HG03159 (cell line): ENCODE measurements around the gene LMBR1.
"Not testable (repeated sequence)": the region's sequence is repeated elsewhere in the genome, so short reads cannot be mapped to it uniquely, and the experiment has no call there.

Experiments used
- ATAC-seq: cut with Tn5 transposase; IDR thresholded peaks from one replicate; pipeline ENCODE4 v1.9.1; 2021; ENCODE audit warnings: mild to moderate bottlenecking, moderate library complexity; ENCODE audit not compliant: unreplicated experiment

Gene LMBR1

DNA sequence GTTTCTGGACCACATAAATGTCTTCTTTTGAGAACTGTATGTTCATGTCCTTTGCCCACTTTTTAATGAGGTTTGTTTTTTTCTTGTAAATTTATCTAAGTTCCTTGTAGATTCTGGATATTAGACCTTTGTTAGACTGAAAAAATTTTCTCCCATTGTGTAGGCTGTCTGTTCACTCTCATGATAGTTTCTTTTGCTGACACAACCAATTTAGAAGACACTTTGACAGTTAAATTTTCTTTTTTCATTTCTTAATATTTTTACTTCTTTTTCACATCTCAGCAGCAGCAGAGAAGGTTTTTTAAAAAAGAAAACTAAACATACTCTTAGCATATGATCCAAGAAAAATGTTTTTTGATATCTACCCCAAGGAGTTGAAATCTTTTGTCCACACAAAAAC lies 190.6 kb downstream of the LMBR1 start:
- ATAC-seq = no peak

DNA sequence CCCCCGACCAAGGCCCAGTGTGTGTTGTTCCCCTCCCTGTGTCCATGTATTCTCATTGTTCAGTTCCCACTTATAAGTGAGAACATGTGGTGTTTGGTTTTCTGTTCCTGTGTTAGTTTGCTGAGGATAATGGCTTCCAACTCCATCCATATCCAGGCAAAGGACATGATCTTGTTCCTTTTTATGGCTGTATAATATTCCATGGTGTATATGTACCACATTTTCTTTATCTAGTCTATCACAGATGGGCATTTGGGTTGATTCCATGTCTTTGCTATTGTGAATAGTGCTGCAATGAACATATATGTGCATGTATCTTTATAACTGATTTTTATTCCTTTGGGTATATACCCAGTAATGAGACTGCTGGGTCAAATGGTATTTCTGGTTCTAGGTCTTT lies 191.2 kb downstream of the LMBR1 start:
- ATAC-seq = not testable (repeated sequence)

DNA sequence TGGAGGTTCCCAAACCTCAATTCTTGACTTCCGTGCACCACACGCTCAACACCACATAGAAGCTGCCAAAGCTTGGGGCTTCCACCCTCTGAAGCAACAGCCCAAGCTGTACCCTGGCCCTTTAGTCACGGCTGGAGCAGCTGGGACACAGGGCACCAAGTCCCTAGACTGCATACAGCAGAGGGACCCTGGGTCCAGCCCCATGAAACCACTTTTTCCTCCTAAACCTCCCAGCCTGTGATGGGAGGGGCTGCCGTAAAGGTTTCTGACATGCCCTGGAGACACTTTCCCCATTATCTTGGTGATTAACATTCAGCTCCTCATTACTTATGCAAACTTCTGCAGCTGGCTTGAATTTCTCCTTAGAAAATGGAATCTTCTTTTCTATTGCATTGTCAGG lies 194.5 kb downstream of the LMBR1 start:
- not testable (repeated sequence) for ATAC-seq

DNA sequence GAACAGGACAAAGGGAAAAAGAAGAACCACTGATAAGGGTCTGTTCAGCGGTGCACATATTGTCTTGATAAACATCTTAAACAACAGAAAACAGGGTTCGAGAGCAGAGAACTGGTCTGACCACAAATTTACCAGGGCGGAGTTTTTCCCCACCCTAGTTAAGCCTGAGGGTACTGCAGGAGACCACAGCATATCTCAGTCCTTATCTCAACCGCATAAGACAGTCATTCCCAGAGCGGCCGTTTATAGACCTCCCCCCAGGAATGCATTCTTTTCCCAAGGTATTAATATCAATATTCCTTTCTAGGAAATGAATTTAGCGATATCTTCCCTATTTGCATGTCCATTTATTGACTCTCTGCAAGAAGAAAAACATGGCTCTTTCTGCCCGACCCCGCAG lies 195.7 kb downstream of the LMBR1 start:
- ATAC-seq = not testable (repeated sequence)

DNA sequence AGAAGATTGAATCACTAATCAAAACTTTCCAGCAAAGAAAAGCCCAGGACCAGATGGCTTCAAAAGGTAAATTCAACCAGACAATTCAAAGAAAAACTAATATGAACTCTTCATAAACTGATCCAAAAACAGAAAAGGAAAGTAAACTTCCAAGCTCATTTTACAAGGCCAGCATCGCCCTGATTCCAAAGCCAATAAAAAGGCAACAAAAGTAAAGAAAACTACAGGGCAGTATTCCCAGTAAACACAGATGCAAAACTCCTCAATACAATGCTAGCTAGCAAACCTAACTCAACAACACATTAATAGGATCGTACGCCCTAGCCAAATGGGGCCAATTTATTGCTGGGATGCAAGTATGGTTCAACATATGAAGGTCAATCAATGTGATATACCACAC lies 199.4 kb downstream of the LMBR1 start:
- ATAC-seq = no peak

DNA sequence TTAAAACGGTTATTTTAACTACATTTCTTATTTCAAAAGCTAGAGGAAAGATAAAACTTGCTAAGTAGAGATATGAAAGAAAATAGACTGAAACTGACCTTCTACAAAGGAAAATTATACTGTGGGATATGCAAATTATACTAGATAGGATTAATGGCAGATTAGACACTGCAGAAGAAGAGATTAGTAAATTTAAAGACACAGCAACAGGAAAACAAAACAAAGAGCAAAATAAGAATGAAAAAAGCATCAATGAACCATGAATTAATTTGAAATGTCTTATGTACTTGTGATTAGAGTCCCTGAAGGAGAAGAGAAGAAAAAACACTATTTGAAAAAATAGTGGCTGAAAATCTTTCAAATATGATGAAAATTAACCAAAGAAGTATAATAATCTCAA lies 200.1 kb downstream of the LMBR1 start:
- ATAC-seq = no peak

DNA sequence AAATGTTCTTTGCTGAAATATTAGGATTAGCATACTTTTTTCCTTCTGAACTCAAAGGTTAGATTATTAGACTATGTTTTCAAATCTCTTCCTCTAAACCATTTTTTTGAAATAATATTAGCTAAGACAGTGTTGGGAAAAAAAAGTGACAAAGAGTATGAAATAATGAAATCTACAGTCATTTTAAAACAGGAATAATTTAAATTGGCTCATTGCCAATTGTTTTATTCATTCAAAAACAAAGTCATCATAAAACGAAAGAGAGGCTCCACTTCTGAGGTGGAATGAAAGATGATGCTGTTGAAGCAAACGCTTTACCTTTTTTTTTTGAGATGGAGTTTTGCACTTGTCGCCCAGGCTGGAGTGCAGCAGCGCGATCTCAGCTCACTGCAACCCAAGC lies 201.2 kb downstream of the LMBR1 start:
- no peak for ATAC-seq

DNA sequence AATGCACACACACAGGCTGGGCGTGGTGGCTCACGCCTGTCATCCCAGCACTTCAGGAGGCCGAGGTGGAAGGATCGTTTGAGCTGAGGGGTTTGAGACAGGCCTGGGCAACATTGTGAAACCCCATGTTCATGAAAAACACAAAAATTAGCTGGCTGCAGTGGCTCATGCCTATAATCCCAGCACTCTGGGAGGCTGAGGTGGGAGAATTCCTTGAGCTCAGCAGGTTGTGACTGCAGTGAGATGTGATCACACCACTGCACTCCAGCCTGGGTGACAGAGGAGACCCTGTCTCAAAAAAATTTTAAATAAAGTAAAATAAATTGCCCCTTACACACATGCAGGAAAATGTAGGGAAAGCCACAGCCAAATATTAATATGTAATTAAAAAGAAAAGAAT lies 208.3 kb downstream of the LMBR1 start:
- ATAC-seq = no peak

DNA sequence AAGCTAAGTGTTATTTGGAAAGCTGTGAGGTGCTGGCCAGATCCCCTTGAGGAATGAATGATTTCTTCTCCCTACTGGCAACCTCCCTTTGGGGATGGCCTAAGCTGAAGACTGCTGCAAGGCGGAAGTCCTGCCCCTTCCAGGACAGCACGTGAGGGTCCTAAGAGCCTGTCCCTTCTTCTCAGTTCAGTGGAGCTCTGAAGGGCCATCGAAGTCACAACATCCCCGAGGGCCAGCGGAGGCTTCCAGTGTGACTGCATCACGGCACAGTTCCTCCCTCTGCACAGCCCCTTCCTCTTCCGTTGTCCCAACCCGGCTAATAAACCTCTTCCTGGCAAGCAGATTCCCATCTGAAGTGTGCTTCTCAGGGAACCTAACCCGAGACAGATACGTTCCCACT lies 208.7 kb downstream of the LMBR1 start:
- ATAC-seq = no peak

DNA sequence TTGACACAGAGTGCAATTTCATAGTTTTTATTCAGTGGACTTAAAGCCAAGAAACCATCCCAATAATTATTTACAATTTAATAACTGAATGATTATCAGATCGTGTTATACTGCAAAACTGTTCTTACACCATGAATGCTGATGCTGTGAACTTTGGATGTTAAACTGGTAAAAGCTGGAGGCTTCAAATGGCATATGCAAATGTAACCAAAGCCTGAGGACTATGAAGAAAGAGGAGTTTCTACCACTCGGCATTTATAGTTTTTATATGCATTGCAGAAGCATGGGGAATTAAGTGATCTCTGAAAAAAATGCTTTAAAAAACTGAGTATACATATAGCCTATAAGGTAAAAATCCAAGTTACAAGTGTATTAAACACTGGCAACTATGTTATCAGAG lies 210.1 kb downstream of the LMBR1 start:
- ATAC-seq = no peak

DNA sequence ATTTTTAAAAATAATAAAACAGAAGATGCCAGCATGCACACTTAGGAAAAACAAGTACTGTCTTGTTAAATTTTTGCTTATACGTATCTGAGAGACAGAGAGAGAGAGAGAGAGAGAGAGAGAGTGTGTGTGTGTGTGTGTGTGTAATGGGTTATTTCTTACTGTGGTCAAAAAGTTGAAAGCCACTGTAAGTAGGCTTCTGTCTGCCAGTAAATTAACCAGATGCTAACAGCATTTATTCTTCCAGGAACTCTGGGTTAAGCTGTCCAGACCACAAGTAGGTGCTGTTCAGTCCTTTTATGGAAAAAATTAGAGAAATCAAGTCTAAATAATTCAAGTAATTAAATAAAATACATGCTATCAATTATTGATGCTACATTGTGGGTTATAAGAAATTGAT lies 212.7 kb downstream of the LMBR1 start:
- no peak for ATAC-seq

DNA sequence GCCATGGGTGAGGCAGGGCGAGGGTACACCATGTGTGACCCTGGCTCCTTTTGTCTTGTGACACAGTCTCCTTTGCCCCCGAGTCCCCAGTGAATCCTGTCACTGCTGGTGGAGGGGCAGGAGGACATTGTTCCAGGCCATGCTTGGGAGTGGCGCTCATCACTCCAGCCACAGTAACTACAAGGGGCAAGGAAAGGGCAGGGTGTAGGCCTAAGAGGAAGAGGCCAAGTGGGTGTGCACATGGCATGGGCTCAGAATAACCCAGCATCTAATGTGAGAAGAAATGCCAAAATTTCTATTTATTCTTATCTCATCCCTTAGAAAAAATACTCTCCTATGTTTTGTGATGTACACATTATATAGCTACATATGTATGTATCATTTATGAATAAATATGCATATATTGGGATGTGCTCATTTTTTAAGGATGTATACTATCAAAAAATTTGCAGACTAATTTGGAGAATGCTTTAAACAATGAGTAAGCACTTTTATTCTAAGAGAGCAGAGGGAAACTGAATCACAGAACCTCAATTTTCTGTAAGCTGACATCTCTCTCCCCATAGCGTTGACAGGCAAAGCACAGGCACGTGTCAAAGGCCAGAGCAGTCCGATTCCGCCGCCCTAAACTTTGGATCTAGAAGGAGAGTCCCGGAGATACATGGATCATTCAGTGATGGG lies 215.5 kb downstream of the LMBR1 start:
- ATAC-seq = no peak

DNA sequence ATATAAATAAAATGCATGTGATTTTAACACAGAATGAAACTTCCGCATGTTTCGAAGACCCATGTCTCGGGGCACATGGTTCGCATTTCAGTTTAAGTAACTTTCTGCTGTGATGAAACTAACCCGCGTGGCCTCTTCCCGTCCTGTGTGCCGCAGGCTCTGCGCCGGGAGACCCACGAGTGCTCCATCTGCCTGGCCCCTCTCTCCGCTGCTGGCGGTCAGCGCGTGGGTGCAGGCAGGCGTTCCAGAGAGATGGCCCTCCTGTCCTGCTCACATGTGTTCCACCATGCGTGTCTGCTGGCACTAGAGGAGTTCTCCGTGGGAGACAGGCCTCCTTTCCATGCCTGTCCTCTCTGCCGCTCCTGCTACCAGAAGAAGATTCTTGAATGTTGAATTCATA lies 216.7 kb downstream of the LMBR1 start:
- no peak for ATAC-seq

DNA sequence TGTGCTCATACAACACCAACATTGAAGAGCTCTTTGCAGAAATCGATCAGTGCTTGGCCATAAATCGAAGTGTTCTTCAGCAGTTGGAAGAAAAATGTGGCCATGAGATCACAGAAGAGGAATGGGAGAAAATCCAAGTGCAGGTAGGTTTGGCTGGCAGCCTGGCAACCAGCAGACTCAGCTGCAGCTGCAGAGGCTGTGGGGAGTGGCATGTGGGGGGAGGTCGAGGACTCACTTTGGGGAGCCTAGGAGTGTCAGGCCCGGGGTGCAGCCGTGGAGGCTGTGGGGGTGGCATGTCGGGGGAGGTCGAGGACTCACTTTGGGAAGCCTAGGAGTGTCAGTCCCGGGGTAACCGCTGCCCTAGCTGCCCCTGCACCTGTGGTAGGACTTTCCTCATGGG lies 217.3 kb downstream of the LMBR1 start:
- ATAC-seq = no peak

DNA sequence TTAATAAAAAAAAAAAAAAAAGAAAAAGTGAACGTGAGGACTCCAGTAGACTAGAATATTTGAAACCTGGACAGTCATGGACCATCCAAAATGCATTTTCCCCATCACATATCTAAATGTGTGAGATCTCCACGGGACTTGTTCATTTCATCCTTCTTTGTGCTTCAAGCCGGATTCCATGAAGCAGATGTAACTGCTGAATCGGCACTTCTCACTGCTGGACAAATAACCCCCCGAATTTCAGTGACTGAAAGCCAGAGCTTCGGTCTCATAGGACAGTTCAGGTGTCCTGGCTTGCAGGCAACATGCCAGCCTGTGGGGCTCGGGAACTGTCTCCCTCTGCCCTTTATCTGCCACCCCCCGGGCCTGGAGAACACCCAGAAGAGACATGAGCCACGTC lies 219.1 kb downstream of the LMBR1 start:
- no peak for ATAC-seq

DNA sequence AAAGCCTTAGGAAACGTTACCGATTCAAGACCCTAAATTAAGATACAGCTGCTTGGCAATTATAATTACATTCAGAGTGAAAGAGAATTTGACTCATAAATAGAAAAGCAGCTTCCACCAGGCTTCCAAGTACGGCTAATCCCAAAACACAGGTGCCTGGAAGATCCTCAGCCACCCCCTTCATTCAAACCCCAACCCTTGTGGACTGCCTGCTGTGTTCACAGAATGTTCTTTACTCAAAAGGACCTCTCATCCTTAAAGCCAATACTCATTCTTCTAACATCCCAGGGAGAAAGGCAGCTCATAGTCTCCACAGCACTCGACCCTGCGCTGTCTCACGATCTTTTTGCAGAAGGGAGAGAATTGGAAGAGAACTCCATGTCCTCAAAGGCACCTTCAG lies 219.5 kb downstream of the LMBR1 start:
- ATAC-seq = no peak

DNA sequence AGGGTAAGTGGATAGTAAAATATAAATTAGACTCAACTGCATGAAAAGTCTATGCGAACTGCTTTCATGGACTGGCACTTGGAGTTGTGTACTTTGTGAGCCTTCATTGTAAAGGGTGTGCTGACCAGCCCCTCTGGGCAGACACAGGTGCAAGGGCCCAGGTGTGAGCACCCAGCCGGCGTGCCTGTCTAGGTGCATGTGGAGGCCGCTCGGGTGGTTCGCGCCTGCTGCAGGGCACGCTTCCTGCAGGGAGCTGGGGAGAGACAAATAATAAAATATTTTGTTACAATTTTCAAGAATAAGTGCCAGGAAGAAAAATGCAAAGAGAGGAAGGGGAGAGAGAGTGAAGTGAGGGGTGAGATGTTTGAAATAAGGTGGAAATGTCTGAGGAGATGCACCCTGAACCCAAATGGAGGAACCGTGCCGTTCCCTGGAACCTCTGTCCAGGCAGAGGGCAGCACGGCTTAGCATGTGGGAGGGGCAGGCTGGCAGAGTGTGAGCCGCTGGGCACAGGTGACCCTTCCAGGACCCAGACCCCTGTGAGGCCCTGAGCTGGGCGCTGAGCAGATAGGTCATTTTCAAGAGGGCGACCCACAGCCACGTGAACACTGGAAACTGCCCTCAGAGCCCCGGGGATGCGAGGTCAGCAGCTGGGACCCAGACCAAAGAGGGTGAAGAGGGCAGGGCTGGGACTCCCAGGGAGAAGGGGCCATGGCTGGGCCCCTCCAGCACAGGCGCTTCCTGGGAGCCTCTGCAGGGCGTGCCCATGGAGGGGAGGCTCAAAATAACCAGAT lies 223.8 kb downstream of the LMBR1 start:
- no peak for ATAC-seq

DNA sequence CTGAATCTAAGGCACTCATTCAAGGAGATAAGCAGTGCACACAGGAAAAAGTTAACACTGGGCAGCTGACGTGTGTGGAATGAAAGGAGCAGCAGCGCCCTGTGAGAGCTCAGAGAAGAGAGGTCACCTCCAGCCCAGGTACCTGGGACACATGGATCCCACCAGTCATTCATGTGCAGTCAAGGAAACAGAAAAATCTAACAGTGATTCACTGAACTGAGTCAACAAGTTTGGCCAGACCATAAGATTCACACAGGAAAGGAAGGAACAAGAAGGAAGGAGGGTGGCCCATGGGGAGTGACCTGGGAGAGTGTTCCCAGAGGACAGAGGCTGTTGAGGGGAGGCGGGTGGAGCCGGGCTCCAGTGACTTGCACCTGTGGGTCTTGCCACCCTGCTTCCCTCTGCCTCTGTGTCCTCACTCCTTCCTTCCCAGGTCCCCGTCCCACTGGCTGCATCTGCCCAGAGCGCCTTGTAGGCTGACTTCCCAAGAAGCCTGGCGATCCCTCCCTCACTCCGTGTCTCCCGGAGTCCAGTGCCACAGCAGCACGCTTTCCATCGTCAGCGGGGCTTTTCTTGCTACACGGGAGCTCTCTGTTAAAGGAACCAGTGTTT lies 224.7 kb downstream of the LMBR1 start:
- no peak for ATAC-seq

DNA sequence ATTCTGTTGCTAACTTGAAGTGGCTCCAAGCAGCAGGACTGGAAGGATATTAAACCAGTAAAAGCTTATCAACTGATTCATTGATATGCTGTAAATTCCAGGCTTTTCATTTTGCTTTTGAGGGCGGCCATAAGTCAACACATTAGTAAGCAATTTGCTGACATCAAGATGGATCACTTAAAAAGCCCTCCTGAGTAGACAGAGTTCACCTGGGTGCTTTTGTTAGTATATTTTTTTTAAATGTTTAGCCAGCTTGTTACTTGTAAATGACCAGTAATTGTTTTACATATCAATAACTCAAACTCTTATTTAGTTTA lies 225.9 kb downstream of the LMBR1 start:
- no peak for ATAC-seq

DNA sequence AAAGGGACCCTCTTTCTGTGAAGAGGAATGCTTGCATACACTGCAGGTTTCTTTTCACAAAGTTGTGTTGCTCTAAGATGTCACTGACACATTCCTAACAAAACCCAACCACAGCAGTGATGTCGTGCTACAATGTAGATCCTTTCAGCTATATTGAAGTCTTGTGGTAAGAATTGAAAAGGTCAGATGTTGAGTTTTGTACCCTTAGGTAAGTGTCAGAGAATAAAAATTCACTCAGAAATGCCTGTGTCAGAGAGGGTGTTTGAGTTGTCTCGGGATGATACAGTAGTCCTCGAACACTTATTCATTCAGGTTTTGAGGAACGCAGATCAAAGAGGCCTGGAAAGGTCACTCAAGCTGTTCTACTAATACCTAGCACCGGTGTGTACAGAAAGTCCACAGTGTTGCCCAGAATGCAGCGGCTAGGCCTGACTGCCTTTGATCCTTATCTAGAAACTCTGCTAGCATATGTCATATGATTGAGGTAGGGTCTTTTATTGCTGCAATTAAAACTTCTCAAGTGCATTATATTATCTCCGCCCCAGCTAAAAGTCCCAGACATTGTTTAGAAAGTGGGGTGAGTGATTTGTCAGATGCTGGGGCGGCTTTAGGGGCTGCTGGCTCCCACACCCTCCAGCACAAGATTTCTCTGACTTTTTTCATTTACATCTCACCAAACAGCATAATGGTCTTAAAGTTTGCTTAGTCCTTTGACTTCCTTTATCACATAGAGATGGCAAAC lies 226.4 kb downstream of the LMBR1 start:
- ATAC-seq = no peak

DNA sequence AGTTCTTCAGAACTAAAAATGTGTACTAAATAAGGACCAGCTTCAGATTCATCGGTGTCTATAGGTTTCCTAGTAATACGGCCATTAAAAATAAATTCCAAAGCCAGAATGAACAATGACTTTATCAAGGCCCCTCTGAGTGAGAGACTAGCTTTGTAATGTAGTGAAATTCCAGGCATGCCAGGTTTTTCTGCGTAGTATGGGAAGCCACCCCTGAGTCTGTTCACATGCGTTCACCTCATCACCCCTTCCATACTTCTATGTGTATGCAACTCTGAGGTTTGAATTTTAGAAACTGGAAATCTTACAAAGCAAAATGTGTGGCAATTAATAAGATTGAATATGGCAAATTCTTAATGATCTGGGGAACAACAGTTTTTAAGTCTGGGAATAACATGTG lies 227.9 kb downstream of the LMBR1 start:
- ATAC-seq = no peak

DNA sequence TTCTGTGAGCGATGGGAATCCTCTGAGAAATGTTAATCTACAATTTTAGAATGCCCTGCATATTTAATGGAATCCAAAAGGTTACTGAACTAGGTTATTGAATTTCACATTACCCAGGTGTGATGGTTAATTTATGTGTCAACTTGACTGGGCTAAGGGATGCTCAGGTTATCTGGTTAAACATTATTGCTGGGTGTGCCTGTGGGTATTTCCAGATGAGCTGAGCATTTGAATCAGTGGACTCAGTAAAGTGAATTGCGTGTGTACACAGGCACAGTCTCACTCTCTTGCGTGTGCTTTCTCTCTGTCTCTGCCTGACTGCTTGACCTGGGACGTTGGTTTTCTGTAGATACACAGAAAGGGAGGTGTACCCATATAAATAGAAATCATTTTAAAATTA lies 230.7 kb downstream of the LMBR1 start:
- no peak for ATAC-seq
